ENCODE data around the gene GPR146. TPM values are rescaled to one million over a fixed set of nuclear protein-coding genes. Genes with fewer than 3 reads are reported as not detected.

GPR146 gene
- total and polyA plus RNA-seq, 2 donors (not counting 1 experiment from before 2014, with no cell fraction given) = 2.2 to 3.3 TPM

GRCh38 chr7:996079-996872 lies 48.1 kb upstream of the GPR146 start:
- H3K4me2 ChIP-seq (ENCODE audit: extremely low read depth, insufficient read depth, low read length) = no peak overlapping the region
- no peak for DNase-seq (ENCODE audit: low read depth in 2 of 2)
- no peak for TF ChIP-seq EZH2 (IDR thresholded peaks at IDR 0.05; ENCODE audit: low read length, missing control alignments)
- TF ChIP-seq, protein P1, sequence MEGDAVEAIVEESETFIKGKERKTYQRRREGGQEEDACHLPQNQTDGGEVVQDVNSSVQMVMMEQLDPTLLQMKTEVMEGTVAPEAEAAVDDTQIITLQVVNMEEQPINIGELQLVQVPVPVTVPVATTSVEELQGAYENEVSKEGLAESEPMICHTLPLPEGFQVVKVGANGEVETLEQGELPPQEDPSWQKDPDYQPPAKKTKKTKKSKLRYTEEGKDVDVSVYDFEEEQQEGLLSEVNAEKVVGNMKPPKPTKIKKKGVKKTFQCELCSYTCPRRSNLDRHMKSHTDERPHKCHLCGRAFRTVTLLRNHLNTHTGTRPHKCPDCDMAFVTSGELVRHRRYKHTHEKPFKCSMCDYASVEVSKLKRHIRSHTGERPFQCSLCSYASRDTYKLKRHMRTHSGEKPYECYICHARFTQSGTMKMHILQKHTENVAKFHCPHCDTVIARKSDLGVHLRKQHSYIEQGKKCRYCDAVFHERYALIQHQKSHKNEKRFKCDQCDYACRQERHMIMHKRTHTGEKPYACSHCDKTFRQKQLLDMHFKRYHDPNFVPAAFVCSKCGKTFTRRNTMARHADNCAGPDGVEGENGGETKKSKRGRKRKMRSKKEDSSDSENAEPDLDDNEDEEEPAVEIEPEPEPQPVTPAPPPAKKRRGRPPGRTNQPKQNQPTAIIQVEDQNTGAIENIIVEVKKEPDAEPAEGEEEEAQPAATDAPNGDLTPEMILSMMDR (conservative IDR thresholded peaks at IDR 0.05 in 1 of 2, IDR thresholded peaks at IDR 0.05 in 1 of 2; ENCODE audit: low read depth in 1 of 2, low read length in 2 of 2) = no peak
- H3K36me3 ChIP-seq (ENCODE audit: control insufficient read depth, insufficient read depth, low read length) = peaks cover 7% of the 10 kb centered on the region
- no peaks in the 10 kb centered on the region for H3K79me2 ChIP-seq (ENCODE audit: control insufficient read depth, insufficient read depth, low read length)
- peaks cover 4% of the 10 kb centered on the region for H3K27me3 ChIP-seq (ENCODE audit: control insufficient read depth, insufficient read depth, low read length)
- no peaks in the 10 kb centered on the region for H3K4me1 ChIP-seq (ENCODE audit: control insufficient read depth, extremely low read depth, insufficient read depth, low read length)
- no peaks in the 10 kb centered on the region for H3K9me3 ChIP-seq (ENCODE audit: control insufficient read depth, insufficient read depth, low read depth, low read length)
- no peak overlapping the region for H3K27ac ChIP-seq (ENCODE audit: insufficient read depth, low read length)
- H2AFZ ChIP-seq (ENCODE audit: low read length) = no peak overlapping the region
- no peaks in the 10 kb centered on the region for H4K20me1 ChIP-seq (ENCODE audit: control insufficient read depth, extremely low read depth, insufficient read depth, low read length)
- H3K9ac ChIP-seq (ENCODE audit: insufficient read depth, low read length) = no peak overlapping the region
- H3K4me3 ChIP-seq (replicated peaks in 1 of 4; ENCODE audit: control extremely low read depth in 1 of 4, insufficient read depth in 1 of 4, low read depth in 3 of 4, low read length in 4 of 4) = no peak overlapping the region

DNA sequence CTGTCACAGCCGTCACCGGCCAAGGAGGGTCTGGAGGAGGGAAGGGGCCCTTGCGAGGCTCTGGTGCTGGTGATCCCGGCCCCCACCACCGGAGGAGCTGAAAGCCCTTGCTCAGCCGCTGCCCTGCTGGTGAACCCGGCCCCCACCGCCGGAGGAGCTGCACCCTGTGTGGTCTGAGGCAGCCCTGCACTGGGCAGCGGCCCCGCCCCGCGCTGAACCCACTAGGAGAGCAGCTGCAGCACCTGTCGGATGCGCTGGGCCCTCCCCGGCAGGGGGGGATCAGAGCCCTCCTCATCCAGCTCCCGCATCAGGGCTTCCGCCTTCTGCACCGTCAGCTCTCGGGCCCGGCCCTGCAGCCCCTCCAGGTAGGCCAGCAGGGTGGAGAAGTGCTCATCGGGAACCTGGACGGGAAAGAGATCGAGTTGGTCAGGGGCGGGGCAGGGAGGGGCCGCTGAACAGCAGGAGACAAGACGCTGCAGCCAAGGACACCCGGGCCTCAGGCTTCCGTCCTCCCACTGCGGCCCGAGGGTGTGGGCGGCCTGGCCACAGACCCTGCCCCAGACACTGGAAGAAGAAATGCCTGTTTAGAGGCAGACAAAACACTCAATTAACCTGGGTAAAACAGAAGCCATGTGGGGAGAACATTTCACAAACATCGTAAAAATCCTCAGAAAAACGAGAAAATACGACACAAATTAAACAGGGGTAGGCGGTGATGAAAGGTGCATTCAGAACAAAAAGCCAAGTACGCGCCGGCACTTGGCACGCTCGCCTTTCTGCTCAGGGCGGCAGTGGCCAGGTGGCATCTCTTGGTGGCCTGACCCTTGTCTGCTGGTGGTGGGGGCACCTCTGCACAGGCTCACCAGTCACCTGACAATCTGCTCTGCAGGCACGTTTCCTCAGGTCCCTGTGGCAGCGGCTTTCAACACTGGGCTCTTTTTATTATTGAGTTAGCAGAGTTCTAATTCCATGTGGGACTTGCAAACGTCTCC lies 46.6 kb upstream of the GPR146 start:
- Histone ChIP-seq H3K4me2 (ENCODE audit: extremely low read depth, insufficient read depth, low read length) (no peak overlapping the region), H3K4me3 (replicated peaks in 1 of 4; ENCODE audit: control extremely low read depth in 1 of 4, insufficient read depth in 1 of 4, low read depth in 3 of 4, low read length in 4 of 4) (no peak overlapping the region), H3K27me3 (ENCODE audit: control insufficient read depth, insufficient read depth, low read length) (no peaks in the 10 kb centered on the region), H3K9ac (ENCODE audit: insufficient read depth, low read length) (no peak overlapping the region), H3K27ac (ENCODE audit: insufficient read depth, low read length) (no peak overlapping the region), H3K36me3 (ENCODE audit: control insufficient read depth, insufficient read depth, low read length) (peaks cover 7% of the 10 kb centered on the region), H3K4me1 (ENCODE audit: control insufficient read depth, extremely low read depth, insufficient read depth, low read length) (no peaks in the 10 kb centered on the region), H3K9me3 (ENCODE audit: control insufficient read depth, insufficient read depth, low read depth, low read length) (no peaks in the 10 kb centered on the region), H2AFZ (ENCODE audit: low read length) (no peak overlapping the region), H4K20me1 (ENCODE audit: control insufficient read depth, extremely low read depth, insufficient read depth, low read length) (no peaks in the 10 kb centered on the region), H3K79me2 (ENCODE audit: control insufficient read depth, insufficient read depth, low read length) (no peaks in the 10 kb centered on the region)
- no peak for TF ChIP-seq EZH2 (IDR thresholded peaks at IDR 0.05; ENCODE audit: low read length, missing control alignments)
- TF ChIP-seq, protein P1 (conservative IDR thresholded peaks at IDR 0.05 in 1 of 2, IDR thresholded peaks at IDR 0.05 in 1 of 2; ENCODE audit: low read depth in 1 of 2, low read length in 2 of 2) = no peak
- DNase-seq (ENCODE audit: low read depth in 2 of 2) = no peak
